NCI-H1417 (cell line): Measurements from ENCODE around the gene CHCHD2.
"Not testable (repeated sequence)": the region's sequence is repeated elsewhere in the genome, so short reads cannot be mapped to it uniquely, and the experiment has no call there.

Experiments used
- DNase-seq, 3 experiments: peaks; one replicate each; lab custom pipeline; 2025; lab: John Stamatoyannopoulos, UW

The CHCHD2 gene, protein sequence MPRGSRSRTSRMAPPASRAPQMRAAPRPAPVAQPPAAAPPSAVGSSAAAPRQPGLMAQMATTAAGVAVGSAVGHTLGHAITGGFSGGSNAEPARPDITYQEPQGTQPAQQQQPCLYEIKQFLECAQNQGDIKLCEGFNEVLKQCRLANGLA

DNA sequence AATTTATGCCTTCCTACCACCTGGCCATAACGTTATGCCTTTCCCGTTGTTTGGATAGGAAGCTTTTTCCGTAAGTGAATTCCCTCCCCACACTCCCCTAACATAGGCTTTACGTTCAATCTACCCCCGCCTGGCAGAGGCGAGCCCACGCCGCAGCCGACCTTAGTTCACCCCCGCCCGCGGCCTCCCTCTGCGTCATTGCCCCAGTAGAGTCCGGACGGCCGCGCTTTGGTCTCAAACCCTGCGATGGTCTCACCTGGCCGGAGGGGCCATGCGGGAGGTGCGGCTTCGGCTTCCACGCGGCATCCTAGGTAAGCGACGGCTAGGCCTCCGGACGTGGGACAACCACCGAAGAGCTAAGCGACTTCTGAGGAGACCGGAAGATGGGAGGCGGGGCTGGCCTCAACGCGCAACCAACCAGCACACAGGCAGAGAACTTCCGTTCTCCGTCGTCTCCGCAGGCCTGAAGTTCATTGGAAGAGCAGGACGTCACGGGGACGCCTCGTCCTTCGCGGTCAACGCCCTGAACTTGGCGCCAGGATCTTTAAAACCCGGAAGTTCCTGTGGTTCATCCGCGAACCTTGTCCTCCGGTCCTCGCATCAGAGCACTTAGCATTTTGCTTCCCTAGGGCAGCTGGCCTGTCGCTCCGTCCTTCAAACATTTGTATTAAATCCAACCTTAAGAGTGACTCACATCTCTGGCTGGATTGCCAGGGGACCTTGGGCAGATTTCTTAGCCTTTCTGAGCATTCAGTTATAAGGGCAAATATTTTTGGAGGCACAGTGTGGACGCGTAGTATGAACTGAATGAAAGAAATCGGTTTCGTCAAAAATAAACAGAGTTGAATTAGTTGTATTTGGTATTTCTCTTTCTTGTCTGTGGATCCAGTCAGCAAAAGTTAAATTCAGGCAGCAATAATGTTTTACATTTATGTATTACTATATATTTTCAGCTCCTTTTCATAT lies at the start of gene CHCHD2:
Gene CHCHD2, minus strand, starts transcription at position 369 of the 966 bp plus-strand sequence. Its CDS starts 63 bp downstream, at position 306.
- DNase-seq = peak; percentile 98 to 99 (median 98)

- DNase-seq = not testable (repeated sequence)
These were observed 24.8 kb upstream of the CHCHD2 start for GRCh38 chr7:56131062-56131461.

DNA sequence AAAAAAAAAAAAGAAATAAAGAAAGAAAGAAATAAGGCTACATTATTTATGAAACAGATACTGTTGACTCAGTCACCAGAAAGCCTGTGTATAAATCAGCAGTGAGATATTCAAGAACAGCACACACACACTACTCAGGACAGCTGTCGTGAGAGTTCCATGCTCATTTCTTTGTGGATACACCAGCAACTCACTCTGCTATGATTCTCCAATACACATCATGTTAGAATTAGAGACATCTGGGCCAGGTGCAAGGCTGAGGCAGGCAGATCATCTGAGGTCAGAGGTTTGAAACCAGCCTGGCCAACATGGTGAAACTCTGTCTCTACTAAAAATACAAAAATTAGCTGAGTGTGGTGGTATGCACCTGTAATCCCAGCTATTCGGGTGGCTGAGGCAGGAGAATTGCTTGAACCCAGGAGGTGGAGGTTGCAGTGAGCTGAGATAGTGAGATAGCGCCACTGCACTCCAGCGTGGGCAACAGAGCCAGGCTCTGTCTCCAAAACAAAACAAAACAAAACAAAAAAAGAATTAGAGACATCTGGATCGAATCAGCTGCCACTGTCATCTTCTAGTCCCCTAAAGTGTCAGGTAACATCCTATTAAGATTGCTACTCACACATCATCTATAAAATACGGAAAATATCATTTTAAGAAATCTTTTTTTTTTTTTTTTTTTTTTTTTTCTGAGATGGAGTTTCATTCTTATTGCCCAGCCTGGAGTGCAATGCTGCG lies 21.1 kb upstream of the CHCHD2 start:
- no peak for DNase-seq

- no peak for DNase-seq
These were observed 19.6 kb upstream of the CHCHD2 start for GRCh38 chr7:56125831-56126230.

GRCh38 chr7:56124981-56125380 lies 18.7 kb upstream of the CHCHD2 start:
- no peak for DNase-seq

DNA sequence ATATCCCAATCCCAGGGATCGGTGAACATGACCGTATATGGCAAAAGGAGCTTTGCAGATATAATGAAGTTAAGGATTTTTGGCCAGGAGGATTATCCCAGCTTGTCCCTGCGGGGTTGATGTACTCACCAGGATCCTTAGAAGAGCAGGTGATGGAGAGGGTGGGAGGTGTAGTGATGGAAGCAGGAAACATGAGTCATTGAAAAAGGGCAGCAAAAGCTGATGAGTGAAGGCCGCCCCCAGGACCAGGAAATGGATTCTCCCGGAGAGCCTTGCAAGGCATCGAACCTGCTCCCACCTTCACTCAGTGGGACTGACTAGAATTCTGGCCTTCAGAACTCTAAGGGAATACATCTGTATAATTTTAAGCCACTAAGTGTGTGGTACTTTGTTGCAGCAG lies 15.2 kb upstream of the CHCHD2 start:
- DNase-seq = no peak

DNA sequence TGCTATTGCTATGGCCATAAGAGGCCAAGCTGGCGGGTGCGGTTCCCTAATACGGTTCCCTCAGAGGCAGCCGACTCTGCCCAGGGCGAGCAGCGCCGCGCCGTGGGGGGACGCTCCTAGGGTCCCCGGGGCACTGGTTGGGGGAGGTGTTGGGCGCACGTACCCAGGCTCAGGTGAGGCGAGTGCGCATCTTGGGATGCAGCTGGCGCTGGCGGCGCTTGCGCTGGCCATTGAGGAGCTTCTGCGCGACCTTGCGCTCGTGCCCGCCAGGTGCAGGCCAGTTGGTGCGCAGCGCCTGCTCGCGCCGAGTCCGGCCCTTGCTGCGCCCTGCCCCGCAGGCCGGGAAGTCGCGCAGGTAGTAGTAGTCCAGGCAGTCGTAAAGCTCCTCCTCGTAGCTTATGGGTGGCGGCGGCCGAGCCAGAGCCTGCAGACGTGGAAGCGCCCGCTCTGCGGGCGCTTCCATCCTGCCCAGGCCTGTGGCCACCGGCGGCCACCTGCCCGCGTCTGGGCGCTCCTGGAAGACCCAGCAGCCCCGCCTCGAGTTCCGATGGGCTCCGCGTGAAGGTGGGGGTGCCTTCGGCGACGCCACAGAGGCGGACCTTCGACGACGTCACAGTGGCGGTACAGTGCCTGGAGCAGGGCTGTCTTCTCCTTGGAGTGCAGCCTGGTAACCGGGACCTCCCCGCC lies 9.7 kb upstream of the CHCHD2 start, which contains the start of gene NUPR2:
Gene NUPR2, minus strand, starts transcription at position 566 of the 687 bp plus-strand sequence. Its CDS starts 103 bp downstream, at position 463.
- peak in 2 of 3 experiments; percentile 42 to 55 for DNase-seq

DNA sequence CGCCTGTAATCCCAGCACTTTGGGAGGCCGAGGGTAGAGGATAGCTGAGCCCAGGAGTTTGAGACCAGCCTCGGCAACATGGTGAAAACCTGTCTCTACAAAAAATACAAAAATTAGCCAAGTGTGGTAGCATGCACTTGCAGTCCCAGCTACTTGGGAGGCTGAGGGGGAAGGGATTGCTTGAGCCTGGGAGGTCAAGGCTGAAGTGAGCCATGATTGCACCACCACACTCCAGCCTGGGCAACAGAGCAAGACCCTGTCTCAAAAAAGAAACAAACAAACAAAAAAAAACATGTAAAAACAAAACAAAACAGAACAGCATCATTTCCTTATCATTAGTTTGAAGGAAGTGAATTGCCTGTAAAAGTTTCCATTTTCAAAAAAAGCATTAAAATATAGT lies 6.0 kb upstream of the CHCHD2 start:
- DNase-seq = not testable (repeated sequence)

- no peak for DNase-seq
These were observed 4.3 kb upstream of the CHCHD2 start for GRCh38 chr7:56110611-56111010.

DNA sequence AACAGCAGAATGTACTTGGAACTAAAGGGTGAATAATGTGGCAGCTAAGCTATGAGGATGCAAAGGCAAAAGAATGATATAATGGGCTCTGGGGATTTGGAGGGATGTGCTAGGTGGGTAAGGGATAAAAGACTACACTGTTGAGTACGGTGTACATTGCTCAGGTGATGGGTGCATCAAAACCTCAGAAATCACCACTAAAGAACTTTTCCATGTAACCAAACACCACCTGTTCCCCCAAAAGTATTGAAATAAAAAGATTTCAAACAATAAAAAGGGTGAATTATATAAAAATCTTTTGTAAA lies 1.6 kb upstream of the CHCHD2 start:
- no peak for DNase-seq

GRCh38 chr7:56105508-56105907 lies 768 bp downstream of the CHCHD2 start:
- peak in 2 of 3 experiments; percentile 13 to 69 for DNase-seq

- not testable (repeated sequence) for DNase-seq
These were observed 2.1 kb downstream of the CHCHD2 start for GRCh38 chr7:56104138-56104537.

- DNase-seq = no peak
These were observed 6.6 kb downstream of the CHCHD2 start for GRCh38 chr7:56099653-56100052.

- not testable (repeated sequence) for DNase-seq
These were observed 7.9 kb downstream of the CHCHD2 start for GRCh38 chr7:56098187-56099008.

DNA sequence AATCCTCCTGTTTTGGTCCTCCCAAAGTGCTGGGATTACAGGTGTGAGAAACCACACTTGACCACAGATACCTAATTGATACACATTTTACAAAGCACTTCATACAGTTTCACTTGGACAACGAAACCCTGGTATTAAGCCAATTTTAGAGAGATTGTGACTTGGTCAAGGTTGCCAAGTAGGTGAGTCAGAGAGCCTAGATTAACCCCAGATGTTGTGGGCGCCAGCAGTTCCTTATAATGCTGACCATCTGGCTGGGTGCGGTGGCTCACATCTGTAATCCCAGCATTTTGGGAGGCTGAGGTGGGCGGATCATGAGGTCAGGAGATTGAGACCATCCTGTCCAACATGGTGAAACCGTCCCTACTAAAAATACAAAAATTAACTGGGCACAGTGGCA lies 8.6 kb downstream of the CHCHD2 start:
- no peak for DNase-seq

DNA sequence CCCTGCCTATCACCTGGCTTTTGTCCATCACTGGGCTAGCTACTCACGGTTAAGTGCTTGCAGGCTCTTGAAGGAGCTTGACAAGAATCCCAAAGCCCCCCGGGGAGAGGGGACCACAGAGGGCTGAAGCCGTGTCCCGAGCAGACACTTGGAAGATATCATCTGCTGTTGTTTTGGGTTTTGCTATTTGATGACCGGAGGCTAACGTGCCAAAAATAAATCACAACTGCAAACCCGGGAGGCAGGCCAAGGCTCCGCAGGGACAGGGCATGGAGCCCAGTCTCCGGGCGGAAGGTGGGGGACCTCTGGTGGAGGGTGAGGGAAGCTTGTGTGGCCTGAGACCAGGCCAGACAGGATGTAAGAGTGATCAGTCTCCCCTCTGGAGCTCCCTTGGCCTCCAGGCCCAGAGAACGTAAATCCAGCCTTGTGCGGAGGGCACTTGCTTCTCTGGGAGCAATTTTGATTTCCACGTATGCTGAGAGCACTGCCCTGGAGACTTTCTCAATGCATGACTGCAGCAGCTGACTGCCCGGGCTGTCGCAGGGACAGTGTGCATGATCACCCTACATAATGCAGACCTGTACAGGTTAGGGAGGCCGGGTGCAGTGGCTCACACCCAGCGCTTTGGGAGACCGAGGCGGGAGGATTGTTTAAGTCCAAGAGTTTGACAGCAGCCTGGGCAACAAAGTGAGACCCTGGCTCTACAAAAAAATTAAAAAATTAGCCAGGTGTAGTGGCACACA lies 13.3 kb downstream of the CHCHD2 start, which contains the start of gene PHKG1:
Gene PHKG1, minus strand, starts transcription at position 164 of the 743 bp plus-strand sequence. CDS start 4,011 bp downstream, outside the sequence.
- no peak for DNase-seq

DNA sequence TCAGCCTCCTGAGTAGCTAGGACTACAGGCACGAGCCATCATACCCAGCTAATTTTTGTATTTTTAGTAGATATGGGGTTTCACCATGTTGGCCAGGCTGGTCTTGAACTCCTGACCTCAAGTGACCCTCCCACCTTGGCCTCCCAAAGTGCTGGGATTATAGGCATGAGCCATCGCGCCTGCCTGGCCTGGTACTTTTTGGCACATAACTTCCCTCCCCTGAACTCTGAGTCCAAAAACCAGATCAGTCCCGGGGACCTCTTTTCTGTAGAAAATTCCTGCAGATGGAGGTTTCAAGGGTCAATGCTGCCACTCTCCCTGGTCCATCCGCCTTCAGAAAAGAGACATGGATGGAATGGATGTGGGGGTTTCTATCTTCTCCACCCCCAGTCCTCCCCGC lies 13.9 kb downstream of the CHCHD2 start:
- DNase-seq = not testable (repeated sequence)

DNA sequence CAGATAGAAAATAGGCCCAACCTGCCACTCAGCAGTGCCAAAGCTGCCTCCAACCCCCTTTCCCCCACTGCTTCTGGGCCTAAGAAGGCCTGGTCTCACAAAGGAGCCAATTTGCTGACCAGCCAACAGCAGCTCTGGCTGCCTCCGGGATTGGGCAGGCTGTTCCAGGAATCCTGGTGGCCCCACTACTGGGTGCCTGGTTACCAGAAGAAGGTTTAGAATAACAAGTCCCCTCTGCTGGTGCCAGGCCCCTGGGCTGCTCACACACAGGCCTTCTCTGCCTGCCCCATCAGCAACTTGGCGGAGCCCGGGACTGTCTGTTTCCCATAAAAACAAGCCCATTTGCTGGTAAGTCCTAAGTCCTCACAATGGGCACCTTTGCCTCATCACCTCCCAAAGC lies 14.7 kb downstream of the CHCHD2 start:
- DNase-seq = no peak

- DNase-seq = no peak
These were observed 18.8 kb downstream of the CHCHD2 start for GRCh38 chr7:56087445-56087844.

GRCh38 chr7:56086761-56087160 lies 19.5 kb downstream of the CHCHD2 start:
- DNase-seq = no peak
